NOMO-1 (cell line): ENCODE results near the gene KIR2DL4.
"Not testable (repeated sequence)": the region's sequence is repeated elsewhere in the genome, so short reads cannot be mapped to it uniquely, and the experiment has no call there.

Experiments used
- DNase-seq, 2 experiments: peaks; one replicate each; lab custom pipeline; 2025; ENCODE audit not compliant: unreplicated experiment in 2 of 2; lab: John Stamatoyannopoulos, UW

KIR2DL4 gene

DNA sequence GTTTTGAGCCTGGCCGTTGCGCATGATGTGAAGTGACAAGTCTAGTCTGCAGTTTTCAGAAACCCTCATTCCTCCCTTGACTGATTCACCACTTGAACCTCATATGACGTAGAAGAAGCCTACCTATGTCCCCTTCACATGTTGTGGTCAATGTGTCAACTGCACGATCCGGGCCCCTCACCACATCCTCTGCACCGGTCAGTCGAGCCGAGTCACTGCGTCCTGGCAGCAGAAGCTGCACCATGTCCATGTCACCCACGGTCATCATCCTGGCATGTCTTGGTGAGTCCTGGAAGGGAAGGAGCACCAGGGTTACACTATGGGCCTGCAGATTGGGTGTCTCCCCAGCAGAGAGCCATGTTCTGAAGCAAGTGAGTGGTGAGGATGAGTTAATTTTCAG lies at the start of gene KIR2DL4:
TSS of gene KIR2DL4 (plus strand) at position 201 of the 400 bp plus-strand sequence. CDS start at position 243, 42 bp downstream.
- DNase-seq: no peak

DNA sequence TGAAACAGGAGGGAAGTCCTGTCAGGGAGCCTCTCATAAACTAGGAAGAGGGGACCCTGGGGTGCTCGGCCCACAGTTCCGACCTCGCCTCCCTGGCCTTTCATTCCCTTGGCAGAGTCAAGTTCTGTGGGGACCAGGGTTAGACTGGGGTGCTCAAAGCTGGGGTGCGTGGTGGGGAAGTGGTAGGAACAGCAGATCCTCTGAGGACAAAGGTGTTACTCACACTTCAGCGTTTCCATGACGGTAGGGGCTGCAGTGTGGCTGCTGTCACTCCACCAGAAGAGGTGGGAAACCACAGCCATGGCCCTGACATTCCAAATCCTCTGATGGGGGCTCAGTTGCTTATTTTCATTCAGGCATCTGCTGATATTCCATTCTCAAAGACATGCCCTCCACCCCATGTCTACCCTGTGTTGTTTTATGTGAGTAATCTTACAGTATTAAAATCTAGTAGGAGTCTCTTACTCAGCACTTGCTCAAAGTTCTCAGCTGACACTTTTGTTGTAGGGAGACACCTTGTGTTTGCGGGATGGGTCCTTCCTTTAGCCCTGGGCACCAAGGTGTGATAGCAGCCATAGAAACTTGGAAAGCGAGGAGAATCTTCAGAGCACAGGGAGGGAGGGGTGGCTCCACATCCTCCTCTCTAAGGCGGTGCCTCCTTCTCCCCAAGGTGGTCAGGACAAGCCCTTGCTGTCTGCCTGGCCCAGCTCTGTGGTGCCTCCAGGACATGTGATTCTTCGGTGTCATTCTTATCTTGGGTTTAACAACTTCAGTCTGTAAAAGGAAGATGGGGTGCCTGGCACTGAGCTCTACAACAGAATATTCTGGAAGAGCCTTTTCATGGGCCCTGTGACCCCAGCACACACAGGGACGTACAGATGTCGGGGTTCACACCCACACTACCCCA lies 47.0 kb upstream of the KIR2DL4 start:
- not testable (repeated sequence) for DNase-seq

DNA sequence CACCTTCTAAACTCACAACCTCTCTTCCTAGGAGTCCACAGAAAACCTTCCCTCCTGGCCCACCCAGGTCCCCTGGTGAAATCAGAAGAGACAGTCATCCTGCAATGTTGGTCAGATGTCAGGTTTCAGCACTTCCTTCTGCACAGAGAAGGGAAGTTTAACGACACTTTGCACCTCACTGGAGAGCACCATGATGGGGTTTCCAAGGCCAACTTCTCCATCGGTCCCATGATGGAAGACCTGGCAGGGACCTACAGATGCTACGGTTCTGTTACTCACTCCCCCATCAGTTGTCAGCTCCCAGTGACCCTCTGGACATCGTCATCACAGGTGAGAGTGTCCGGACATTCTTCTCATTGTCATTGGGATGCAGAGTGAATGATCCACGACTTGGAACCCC lies 44.8 kb upstream of the KIR2DL4 start:
- peak in 1 of 2 experiments; percentile 23 for DNase-seq

GRCh38 chr19:54764219-54764618 lies 39.2 kb upstream of the KIR2DL4 start:
- DNase-seq: peak; percentile 80 to 82

- not testable (repeated sequence) for DNase-seq
Observed at GRCh38 chr19:54766464-54766863, 36.9 kb upstream of the KIR2DL4 start.

- DNase-seq: not testable (repeated sequence)
Observed at GRCh38 chr19:54769646-54770045, 33.8 kb upstream of the KIR2DL4 start, which contains the start of gene KIR2DL1. KIR2DL1 (plus strand) TSS chr19:54769793; CDS start chr19:54769851, 58 bp downstream.

DNA sequence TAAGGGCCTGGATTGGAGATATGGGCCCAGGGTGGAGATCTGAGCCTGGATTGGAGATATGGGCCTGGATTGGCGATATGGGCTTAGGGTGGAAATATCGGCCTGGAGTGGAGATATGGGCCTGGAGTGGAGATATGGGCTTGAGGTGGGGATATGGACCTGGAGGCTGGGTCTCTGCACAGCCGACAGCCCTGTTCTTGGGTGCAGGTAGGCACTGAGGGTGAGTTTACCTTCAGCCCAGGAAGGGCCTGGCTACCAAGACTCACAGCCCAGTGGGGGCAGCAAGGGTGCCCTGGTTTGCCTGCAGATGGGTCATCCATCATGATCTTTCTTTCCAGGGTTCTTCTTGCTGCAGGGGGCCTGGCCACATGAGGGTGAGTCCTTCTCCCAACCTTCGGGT lies 32.9 kb upstream of the KIR2DL4 start:
- DNase-seq: not testable (repeated sequence)

GRCh38 chr19:54771018-54771960 lies 32.1 kb upstream of the KIR2DL4 start:
- not testable (repeated sequence) for DNase-seq

GRCh38 chr19:54772666-54773065 lies 30.7 kb upstream of the KIR2DL4 start:
- not testable (repeated sequence) for DNase-seq

- DNase-seq: not testable (repeated sequence)
Observed at GRCh38 chr19:54775095-54775815, 28.2 kb upstream of the KIR2DL4 start.

- not testable (repeated sequence) for DNase-seq
Observed at GRCh38 chr19:54775830-54776229, 27.6 kb upstream of the KIR2DL4 start.

GRCh38 chr19:54777851-54778250 lies 25.6 kb upstream of the KIR2DL4 start:
- not testable (repeated sequence) for DNase-seq

DNA sequence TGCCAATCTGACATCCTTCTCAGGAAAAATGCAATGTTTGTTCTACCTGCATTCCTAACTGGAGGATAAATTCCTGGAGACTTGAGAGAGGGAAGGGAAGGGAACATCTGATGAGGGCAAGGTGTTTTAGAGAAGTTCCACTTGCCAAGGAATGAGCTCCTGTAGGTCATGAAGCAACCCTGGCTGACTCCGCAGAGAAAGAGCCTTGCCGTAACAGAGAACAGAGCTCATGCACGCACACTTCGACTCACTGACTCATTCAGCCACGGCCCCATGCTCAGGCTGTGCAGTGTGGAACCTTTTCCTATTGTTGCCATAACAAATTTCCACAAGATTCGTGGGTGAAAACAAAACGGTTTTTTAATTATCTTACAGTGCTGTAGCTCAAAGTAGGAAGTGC lies 24.5 kb upstream of the KIR2DL4 start:
- DNase-seq: peak in 1 of 2 experiments; percentile 59

- not testable (repeated sequence) for DNase-seq
Observed at GRCh38 chr19:54782916-54783315, 20.5 kb upstream of the KIR2DL4 start.

DNA sequence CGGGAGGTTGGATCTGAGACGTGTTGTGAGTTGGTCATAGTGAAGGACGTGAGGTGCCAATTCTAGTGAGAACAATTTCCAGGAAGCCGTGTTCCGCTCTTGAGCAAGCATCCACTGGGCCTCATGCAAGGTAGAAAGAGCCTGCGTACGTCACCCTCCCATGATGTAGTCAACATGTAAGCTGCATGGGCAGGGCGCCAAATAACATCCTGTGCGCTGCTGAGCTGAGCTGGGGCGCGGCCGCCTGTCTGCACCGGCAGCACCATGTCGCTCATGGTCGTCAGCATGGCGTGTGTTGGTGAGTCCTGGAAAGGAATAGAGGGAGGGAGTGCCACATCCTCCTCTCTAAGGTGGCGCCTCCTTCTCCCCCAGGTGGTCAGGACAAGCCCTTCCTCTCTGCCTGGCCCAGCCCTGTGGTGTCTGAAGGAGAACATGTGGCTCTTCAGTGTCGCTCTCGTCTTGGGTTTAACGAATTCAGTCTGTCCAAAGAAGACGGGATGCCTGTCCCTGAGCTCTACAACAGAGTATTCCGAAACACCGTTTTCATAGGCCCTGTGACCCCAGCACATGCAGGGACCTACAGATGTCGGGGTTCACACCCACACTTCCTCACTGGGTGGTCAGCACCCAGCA lies 17.2 kb upstream of the KIR2DL4 start:
- not testable (repeated sequence) for DNase-seq

DNA sequence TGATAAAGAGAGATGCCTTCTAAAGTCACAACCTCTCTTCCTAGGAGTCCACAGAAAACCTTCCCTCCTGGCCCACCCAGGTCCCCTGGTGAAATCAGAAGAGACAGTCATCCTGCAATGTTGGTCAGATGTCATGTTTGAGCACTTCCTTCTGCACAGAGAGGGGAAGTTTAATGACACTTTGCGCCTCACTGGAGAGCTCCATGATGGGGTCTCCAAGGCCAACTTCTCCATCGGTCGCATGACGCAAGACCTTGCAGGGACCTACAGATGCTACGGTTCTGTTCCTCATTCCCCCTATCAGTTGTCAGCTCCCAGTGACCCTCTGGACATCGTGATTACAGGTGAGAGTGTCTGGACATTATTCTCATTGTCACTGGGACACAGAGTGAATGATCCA lies 15.3 kb upstream of the KIR2DL4 start:
- peak; percentile 52 to 74 for DNase-seq

DNA sequence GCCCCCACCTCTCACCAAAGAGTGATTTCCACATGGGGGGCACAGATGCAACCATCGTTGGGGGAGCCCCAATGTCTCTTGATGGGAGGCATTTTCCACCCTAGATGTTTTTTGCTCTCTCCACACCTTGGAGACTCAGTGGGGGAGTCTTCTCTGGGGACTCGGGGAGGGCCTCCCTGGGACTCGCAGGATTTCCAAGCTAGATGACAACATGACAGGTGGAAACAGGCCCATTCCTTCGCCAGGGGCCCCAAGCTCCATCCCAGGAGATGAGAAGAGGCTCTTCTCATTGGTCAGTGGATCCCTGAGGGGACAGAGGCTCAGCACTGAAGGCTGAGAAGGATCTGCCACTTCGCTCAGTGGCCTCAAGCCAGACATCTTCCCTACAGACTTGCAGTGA lies 12.7 kb upstream of the KIR2DL4 start:
- no peak for DNase-seq

DNA sequence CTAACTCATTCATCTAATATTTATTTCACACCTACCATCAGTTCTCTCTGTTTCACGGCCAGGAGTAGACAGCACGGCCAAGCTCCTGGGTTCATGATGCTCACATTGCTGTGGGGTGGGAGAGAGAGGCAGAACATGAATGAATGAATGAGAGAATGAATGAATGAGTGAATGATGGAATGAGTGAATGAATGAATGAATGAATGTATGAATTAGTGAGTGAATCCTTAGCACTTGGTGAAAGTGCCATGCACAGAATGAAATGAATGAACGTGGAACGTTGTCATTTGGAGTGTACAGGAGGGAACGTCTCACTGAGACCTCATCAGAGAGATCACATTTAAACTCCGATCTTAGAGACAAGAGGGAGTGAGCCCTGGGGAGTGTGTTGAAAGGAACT lies 11.9 kb upstream of the KIR2DL4 start:
- DNase-seq: no peak

DNA sequence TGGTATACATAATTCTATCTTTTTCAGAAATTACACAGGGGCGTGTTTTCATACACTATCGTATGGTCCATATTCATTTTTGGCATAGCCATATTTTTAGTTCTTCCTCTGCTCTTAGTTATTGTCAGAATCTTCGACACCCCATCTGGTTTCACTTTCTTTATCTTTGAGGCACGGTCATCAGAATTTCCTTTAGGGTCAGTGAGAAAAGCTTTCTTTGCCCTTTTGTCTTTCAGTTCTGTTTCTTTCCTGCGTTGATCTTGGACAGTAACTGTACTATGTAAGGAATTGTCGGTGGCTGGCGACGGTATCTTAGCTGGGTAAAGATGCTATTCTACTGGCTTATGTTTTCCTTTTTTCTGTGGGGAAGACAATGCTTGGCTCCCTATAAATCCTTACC lies 10.6 kb upstream of the KIR2DL4 start:
- DNase-seq: peak; percentile 27 to 53

GRCh38 chr19:54795758-54796157 lies 7.7 kb upstream of the KIR2DL4 start:
- DNase-seq: peak; percentile 73 to 91
